ENCODE measurements around the gene STAG2.

DNA sequence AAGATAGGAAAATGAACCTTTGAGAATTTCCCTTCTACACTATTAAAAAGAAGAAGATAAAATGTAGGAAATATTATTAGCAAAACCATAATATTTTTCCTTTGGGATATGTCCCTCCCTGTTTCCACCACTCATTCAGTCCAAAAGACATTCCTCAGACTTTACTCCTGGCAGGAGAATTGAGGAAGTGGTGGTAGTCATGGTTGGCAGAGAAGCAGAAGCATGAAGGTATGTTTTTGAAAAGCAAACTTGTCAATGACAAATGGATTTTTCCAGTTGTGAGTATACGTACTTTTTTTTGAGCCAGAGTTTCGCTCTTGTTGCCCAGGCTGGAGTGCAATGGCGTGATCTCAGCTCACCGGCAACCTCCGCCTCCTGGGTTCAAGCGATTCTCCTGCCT lies 13.7 kb downstream of the STAG2 start:
- TF ChIP-seq POLR2A (IDR thresholded peaks at IDR 0.05; ENCODE audit: low read depth, low read length): no peak
- TF ChIP-seq, protein P1, sequence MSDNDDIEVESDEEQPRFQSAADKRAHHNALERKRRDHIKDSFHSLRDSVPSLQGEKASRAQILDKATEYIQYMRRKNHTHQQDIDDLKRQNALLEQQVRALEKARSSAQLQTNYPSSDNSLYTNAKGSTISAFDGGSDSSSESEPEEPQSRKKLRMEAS (IDR thresholded peaks at IDR 0.05; ENCODE audit: insufficient read depth, insufficient read length): no peak
- TF ChIP-seq, protein P2, sequence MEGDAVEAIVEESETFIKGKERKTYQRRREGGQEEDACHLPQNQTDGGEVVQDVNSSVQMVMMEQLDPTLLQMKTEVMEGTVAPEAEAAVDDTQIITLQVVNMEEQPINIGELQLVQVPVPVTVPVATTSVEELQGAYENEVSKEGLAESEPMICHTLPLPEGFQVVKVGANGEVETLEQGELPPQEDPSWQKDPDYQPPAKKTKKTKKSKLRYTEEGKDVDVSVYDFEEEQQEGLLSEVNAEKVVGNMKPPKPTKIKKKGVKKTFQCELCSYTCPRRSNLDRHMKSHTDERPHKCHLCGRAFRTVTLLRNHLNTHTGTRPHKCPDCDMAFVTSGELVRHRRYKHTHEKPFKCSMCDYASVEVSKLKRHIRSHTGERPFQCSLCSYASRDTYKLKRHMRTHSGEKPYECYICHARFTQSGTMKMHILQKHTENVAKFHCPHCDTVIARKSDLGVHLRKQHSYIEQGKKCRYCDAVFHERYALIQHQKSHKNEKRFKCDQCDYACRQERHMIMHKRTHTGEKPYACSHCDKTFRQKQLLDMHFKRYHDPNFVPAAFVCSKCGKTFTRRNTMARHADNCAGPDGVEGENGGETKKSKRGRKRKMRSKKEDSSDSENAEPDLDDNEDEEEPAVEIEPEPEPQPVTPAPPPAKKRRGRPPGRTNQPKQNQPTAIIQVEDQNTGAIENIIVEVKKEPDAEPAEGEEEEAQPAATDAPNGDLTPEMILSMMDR (IDR thresholded peaks at IDR 0.05; ENCODE audit: extremely low read depth in 1 of 2, insufficient read depth in 1 of 2, low read depth in 1 of 2, low read length in 2 of 2): no peak
- TF ChIP-seq POLR2AphosphoS5 (IDR thresholded peaks at IDR 0.05; ENCODE audit: insufficient read depth, low read depth, low read length): no peak
- TF ChIP-seq GATA2 (IDR thresholded peaks at IDR 0.05; ENCODE audit: insufficient read depth, insufficient read length, low read depth, low read length): no peak

All from endothelial cell of umbilical vein (primary cell).